HepG2 (cell line): Measurements from ENCODE around the gene AKAP9. TPM values are rescaled to one million over a fixed set of nuclear protein-coding genes. Genes with fewer than 3 reads are reported as not detected.

Experiments
- ATAC-seq: fragments of 200-7000 bp; cut with Tn5 transposase; 3 replicates; pipeline ENCODE4 v1.9.1; 2020; ENCODE audit warnings: mild to moderate bottlenecking, moderate library complexity
- BruUV-seq: library from RNA; stranded (reverse); fragments of 400-500 nt; replicated peaks from 2 replicates; lab custom pipeline; 2021; lab: Mats Ljungman, UMichigan
- CTCF ChIA-PET: fragments of 300-600 bp; formaldehyde crosslinking; extraction: SDS; loops from one replicate; lab custom pipeline; 2021; ENCODE audit warnings: low total read pairs, inconsistent platforms, low intra/inter-chr PET ratio; lab: Yijun Ruan, JAX
- POLR2A ChIA-PET: fragments of 350-600 bp; sonication (Branson Sonifier 250); formaldehyde crosslinking; loops from one replicate; lab custom pipeline; 2020; ENCODE audit warnings: antibody characterized with exemption, inconsistent platforms; lab: Yijun Ruan, JAX
- DNase-seq: peaks from one replicate; pipeline ENCODE4 v3.0.0-alpha.2; 2015; ENCODE audit warnings: low spot score
- FAIRE-seq: peaks from 3 replicates; lab custom pipeline; 2011; peaks lifted over from hg19 to GRCh38; lab: Jason Lieb, UNC
- H2AFZ ChIP-seq: one replicate; pipeline ENCODE4 v1.6.1; 2011; ENCODE audit warnings: low read length, inconsistent platforms
- H3K27ac ChIP-seq: fragments of 300-600 bp; 3 replicates; pipeline ENCODE4 v1.8.0; 2011; ENCODE audit warnings: mixed run types, mild to moderate bottlenecking, mixed read lengths, low read length, inconsistent platforms; ENCODE audit not compliant: insufficient read depth; ENCODE audit errors: extremely low read length
- H3K27me3 ChIP-seq, 2 experiments: fragments of 200-600 bp in 1 of 2; 2 replicates in 1 of 2; 3 replicates in 1 of 2; pipeline versions ENCODE4 v1.6.0 to v1.8.0; 2011; ENCODE audit warnings: low read length in 2 of 2, mild to moderate bottlenecking in 2 of 2, moderate library complexity in 2 of 2, inconsistent platforms in 1 of 2; ENCODE audit not compliant: insufficient read depth in 2 of 2, control insufficient read depth in 1 of 2
- H3K36me3 ChIP-seq, 2 experiments: fragments of 200-600 bp in 1 of 2; replicated peaks in 1 of 2; 2 replicates in 1 of 2; 3 replicates in 1 of 2; pipeline versions ENCODE4 v1.5.1 to v1.8.0; 2011; ENCODE audit warnings: low read length in 2 of 2, inconsistent platforms in 1 of 2; ENCODE audit not compliant: insufficient read depth in 2 of 2, control insufficient read depth in 1 of 2
- H3K4me1 ChIP-seq: 2 replicates; pipeline ENCODE4 v1.5.1; 2012; ENCODE audit warnings: low read length, inconsistent platforms; ENCODE audit not compliant: insufficient read depth
- H3K4me2 ChIP-seq: 2 replicates; pipeline ENCODE4 v1.6.0; 2011; ENCODE audit warnings: low read depth, low read length, inconsistent platforms
- H3K4me3 ChIP-seq, 3 experiments: fragments of 200-600 bp in 1 of 3; sonication (generic), shearing (Covaris generic) in 1 of 3; replicated peaks in 1 of 3; 2 replicates each; pipeline ENCODE4 v1.5.1; 2011 to 2016; ENCODE audit warnings: low read length in 3 of 3, inconsistent platforms in 2 of 3, low read depth in 2 of 3, mild to moderate bottlenecking in 2 of 3, control low read depth in 1 of 3, mixed read lengths in 1 of 3; ENCODE audit not compliant: insufficient read depth in 1 of 3
- H3K79me2 ChIP-seq: one replicate; pipeline ENCODE4 v1.6.1; 2011; ENCODE audit warnings: low read length, inconsistent platforms; ENCODE audit not compliant: insufficient read depth
- H3K9ac ChIP-seq: 2 replicates; pipeline ENCODE4 v1.6.0; 2011; ENCODE audit warnings: mild to moderate bottlenecking, low read depth, low read length, inconsistent platforms; ENCODE audit not compliant: insufficient read depth
- H3K9me3 ChIP-seq: 2 replicates; pipeline ENCODE4 v1.5.1; 2012; ENCODE audit warnings: mild to moderate bottlenecking, low read length
- H4K20me1 ChIP-seq: 2 replicates; pipeline ENCODE4 v1.6.0; 2011; ENCODE audit warnings: inconsistent platforms, mild to moderate bottlenecking, low read length, moderate library complexity; ENCODE audit not compliant: insufficient read depth
- EEA1 ChIP-seq: sonication (generic); formaldehyde crosslinking; IDR thresholded peaks from 2 replicates; pipeline ENCODE4 v1.5.1; 2020; ENCODE audit warnings: mild to moderate bottlenecking, missing genetic modification reagents, borderline replicate concordance
- LCORL ChIP-seq, 2 experiments: fragments of 450-650 bp in 1 of 2; sonication (generic) in 1 of 2; formaldehyde crosslinking in 1 of 2; IDR thresholded peaks; 2 replicates each; pipeline versions ENCODE4 v1.5.0 to v1.6.1; 2017 to 2020; ENCODE audit warnings: antibody characterized with exemption in 1 of 2, missing genetic modification reagents in 1 of 2
- MXD3 ChIP-seq: IDR thresholded peaks from 2 replicates; pipeline ENCODE4 v1.6.1; 2016; ENCODE audit warnings: mild to moderate bottlenecking, missing biosample characterization, missing genetic modification reagents
- NFE2L2 ChIP-seq: fragments of 150-350 bp; IDR thresholded peaks from 2 replicates; pipeline ENCODE4 v1.6.1; 2014; ENCODE audit warnings: low read length
- PHF20 ChIP-seq: sonication (generic); formaldehyde crosslinking; IDR thresholded peaks from 2 replicates; pipeline ENCODE4 v1.5.0; 2020; ENCODE audit warnings: mild to moderate bottlenecking, missing genetic modification reagents
- POLR2AphosphoS5 ChIP-seq: IDR thresholded peaks from 2 replicates; pipeline ENCODE4 v1.6.1; 2012; ENCODE audit warnings: low read depth, low read length
- REL ChIP-seq: sonication (generic); formaldehyde crosslinking; conservative IDR thresholded peaks from 2 replicates; pipeline ENCODE4 v1.8.0; 2022; ENCODE audit warnings: mild to moderate bottlenecking, missing genetic modification reagents, moderate library complexity
- SIX4 ChIP-seq: sonication (generic); formaldehyde crosslinking; IDR thresholded peaks from 2 replicates; pipeline ENCODE4 v1.4.0; 2020; ENCODE audit warnings: missing genetic modification reagents
- SNRNP70 ChIP-seq: fragments of 200-400 bp; formaldehyde crosslinking; IDR thresholded peaks from 2 replicates; pipeline ENCODE4 v1.6.1; 2017; ENCODE audit warnings: mild to moderate bottlenecking, low read depth, low read length, moderate library complexity
- TOPORS ChIP-seq: sonication (generic); formaldehyde crosslinking; IDR thresholded peaks from 2 replicates; pipeline ENCODE4 v1.8.0; 2023; ENCODE audit warnings: mild to moderate bottlenecking, missing genetic modification reagents
- ZBTB3 ChIP-seq: sonication (generic); formaldehyde crosslinking; IDR thresholded peaks from 2 replicates; pipeline ENCODE4 v1.4.0; 2020; ENCODE audit warnings: low read depth, mild to moderate bottlenecking, moderate library complexity, missing genetic modification reagents, borderline replicate concordance
- ZFP1 ChIP-seq: IDR thresholded peaks from 2 replicates; pipeline ENCODE4 v1.6.1; 2016
- ZFP41 ChIP-seq: sonication (generic); formaldehyde crosslinking; IDR thresholded peaks from 2 replicates; pipeline ENCODE4 v1.4.0; 2020; ENCODE audit warnings: mild to moderate bottlenecking, missing genetic modification reagents, borderline replicate concordance
- ZNF234 ChIP-seq: sonication (generic); formaldehyde crosslinking; conservative IDR thresholded peaks from 2 replicates; pipeline ENCODE4 v1.5.1; 2020; ENCODE audit warnings: mild to moderate bottlenecking, missing genetic modification reagents
- WGBS: methylation state at CpG from one replicate; pipeline ENCODE4 v1.1.6; 2017; ENCODE audit warnings: low lambda C conversion rate; 5-methylcytosine and 5-hydroxymethylcytosine counted together
- in situ Hi-C: cut with HindIII; loops from 2 replicates; pipeline ENCODE4 v1.10.0; 2017; ENCODE audit warnings: low pct_unique_long_range_greater_than_20kb; ENCODE audit not compliant: extremely low pct_ligation_motif_present
- intact Hi-C: fragments of 100-400 bp; cut with micrococcal nuclease; formaldehyde crosslinking; loops from one replicate; pipeline ENCODE4 v1.10.0; 2022; ENCODE audit not compliant: unreplicated experiment
- polyA plus RNA-seq, 8 experiments: library from polyadenylated mRNA; depleted of rRNA in 3 of 8; stranded (reverse) in 7 of 8; unstranded in 1 of 8; fragments of >200 nt; fragmentation: Illumina TruSeq in 4 of 8; extraction: Trizol in 4 of 8; gene quantifications; 2 replicates each; pipeline versions ENCODE4 v1.2.1 to v1.2.3, GENCODE V29; 2011 to 2016; ENCODE audit warnings: low read depth in 4 of 8, missing spikeins in 1 of 8, mixed read lengths in 1 of 8; ENCODE audit not compliant: insufficient read depth in 1 of 8
- total RNA-seq, 5 experiments: library from RNA; depleted of rRNA; stranded (reverse); fragments of >200 nt; fragmentation: Illumina TruSeq; extraction: Trizol; gene quantifications; 2 replicates each; pipeline ENCODE4 v1.2.3, GENCODE V29; 2016; ENCODE audit warnings: low read depth in 1 of 5
- TF ChIP-seq, protein P1 (sequence below): sonication (generic); formaldehyde crosslinking; IDR thresholded peaks from 2 replicates; pipeline ENCODE4 v1.4.0; 2020; ENCODE audit warnings: mild to moderate bottlenecking, low read depth, missing genetic modification reagents
- TF ChIP-seq, protein P2 (sequence below): sonication (generic); formaldehyde crosslinking; IDR thresholded peaks from 2 replicates; pipeline ENCODE4 v1.8.0; 2022; ENCODE audit warnings: missing genetic modification reagents, mild to moderate bottlenecking, inconsistent platforms, borderline replicate concordance

Gene AKAP9
- total and polyA plus RNA-seq, 2 of the 13 experiments (the other 11 are each of a cell fraction or from before 2014, with no cell fraction given), result 27.6 to 33.1 TPM

GRCh38 chr7:92043637-92044036 lies 103.0 kb downstream of the AKAP9 start (continued):
- TF ChIP-seq SNRNP70 (no peak), SIX4 (no peak), LCORL (IDR thresholded peaks at IDR 0.05) (no peak), LCORL (CRISPR knock-in tag; IDR thresholded peaks at IDR 0.05) (no peak), ZFP41 (no peak), ZNF234 (CRISPR knock-in tag) (no peak), EEA1 (CRISPR knock-in tag) (no peak), PHF20 (CRISPR knock-in tag) (no peak), NFE2L2 (no peak)
- TF ChIP-seq, protein P1, sequence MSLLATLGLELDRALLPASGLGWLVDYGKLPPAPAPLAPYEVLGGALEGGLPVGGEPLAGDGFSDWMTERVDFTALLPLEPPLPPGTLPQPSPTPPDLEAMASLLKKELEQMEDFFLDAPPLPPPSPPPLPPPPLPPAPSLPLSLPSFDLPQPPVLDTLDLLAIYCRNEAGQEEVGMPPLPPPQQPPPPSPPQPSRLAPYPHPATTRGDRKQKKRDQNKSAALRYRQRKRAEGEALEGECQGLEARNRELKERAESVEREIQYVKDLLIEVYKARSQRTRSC (CRISPR knock-in tag), result no peak

- POLR2A ChIA-PET, result no interaction called here
- Histone ChIP-seq H3K4me3 (no peak overlapping the region), H2AFZ (no peak overlapping the region), H3K9ac (no peak overlapping the region), H3K79me2 (no peaks in the 10 kb centered on the region), H3K4me2 (no peak overlapping the region), H3K27me3 (no peaks in the 10 kb centered on the region), H3K9me3 (no peaks in the 10 kb centered on the region), H3K4me1 (peaks cover 26% of the 10 kb centered on the region), H3K36me3 (peaks cover 0 to 9% of the 10 kb centered on the region in 2 experiments; a peak in 2 of 5 replicates), H4K20me1 (no peaks in the 10 kb centered on the region), H3K27ac (no peak overlapping the region)
- FAIRE-seq (no peak), DNase-seq (no peak), ATAC-seq (no peak)
- CTCF ChIA-PET, result no interaction called here
- intact Hi-C loops (loop anchor here (5.0 kb wide), 2 partner anchors 102 to 383 kb away; partner anchors contain the start of gene AKAP9), in situ Hi-C loops (no loop called here)
- TSS peak; percentile 13 for BruUV-seq
- 81% methylated on average over 3 of the region's 3 CpGs for WGBS
- TF ChIP-seq, protein P2, sequence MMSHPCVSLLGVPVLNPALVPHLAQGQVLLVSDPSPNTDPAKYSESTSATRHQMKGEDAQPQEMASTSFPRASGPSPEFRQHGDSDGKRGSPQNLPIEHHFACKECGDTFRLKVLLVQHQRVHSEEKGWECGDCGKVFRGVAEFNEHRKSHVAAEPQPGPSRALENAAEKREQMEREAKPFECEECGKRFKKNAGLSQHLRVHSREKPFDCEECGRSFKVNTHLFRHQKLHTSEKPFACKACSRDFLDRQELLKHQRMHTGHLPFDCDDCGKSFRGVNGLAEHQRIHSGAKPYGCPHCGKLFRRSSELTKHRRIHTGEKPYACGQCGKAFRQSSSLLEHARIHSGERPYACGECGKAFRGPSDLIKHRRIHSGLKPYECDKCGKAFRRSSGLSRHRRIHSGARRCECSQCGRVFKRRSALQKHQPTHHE (CRISPR knock-in tag), result no peak
- TF ChIP-seq ZFP1 (CRISPR knock-in tag) (no peak), POLR2AphosphoS5 (no peak), MXD3 (no peak), REL (no peak), TOPORS (no peak), ZBTB3 (no peak)
These were observed 103.5 kb downstream of the AKAP9 start for GRCh38 chr7:92044148-92044547.
